Bone marrow (tissue), 2 donors: ENCODE data around the gene OR14I1.
"Not testable (repeated sequence)": the region's sequence is repeated elsewhere in the genome, so short reads cannot be mapped to it uniquely, and the experiment has no call there.

Source experiments
- DNase-seq, 2 donors: peaks; one replicate each; lab custom pipeline; 2025; lab: John Stamatoyannopoulos, UW

OR14I1 gene

DNA sequence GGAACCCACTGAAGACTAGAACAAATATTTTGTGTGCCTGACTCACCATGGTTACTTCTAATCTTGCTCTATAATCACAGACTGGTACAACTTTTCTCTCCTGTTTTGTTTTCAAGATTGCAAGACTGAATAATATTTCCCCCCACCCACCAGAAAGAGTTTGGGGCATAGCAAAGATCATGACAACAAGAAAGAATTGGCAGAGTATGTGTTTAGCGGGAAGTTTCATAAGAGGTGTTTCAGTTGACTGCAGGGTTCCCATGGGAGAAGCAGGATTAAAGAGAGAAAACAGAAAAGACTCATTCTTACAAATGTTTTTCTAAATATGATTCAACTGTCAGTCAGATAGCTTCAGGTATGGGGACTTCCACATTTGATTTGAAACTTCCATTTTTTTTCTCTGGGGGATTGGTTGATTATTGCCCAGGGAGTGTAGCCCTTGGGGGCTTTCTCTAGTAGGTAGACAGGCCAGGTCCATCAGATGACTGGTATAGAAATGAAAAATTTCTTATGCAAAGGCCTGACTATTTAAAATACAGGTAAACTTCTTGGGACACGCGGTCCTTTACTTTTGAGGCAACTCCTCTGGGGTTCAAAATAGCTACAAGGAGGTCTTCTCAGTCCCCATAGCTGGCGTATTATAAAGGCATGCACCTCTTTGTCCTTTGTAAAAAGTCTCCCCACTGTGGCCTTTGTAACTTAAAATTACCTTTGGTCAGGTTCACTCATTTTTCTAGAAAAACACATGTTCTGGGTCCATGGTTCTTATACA lies 13.9 kb downstream of the OR14I1 start:
- DNase-seq: no peak

DNA sequence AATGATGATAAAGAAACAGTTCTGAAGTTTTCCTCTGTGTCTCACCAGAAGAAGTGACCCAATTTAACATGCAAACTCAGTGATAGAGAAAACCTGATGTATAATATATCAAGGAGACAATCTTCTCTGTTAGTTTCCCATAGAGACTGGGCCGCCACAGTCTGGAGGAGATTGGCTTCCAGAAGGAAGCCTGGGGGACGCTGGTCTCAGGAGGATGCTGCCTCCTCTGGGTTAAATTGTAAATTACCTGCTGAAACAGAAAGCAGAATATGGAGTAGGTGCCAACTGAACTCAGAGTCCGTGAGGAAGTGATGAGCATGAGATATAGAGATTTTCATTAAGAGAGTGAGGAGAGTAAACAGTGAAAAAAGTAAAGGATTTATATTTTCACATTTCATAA lies 15.8 kb downstream of the OR14I1 start:
- DNase-seq: no peak

GRCh38 chr1:248681651-248682050 lies 20.9 kb downstream of the OR14I1 start:
- no peak for DNase-seq

GRCh38 chr1:248670003-248670402 lies 32.6 kb downstream of the OR14I1 start:
- DNase-seq: no peak

DNA sequence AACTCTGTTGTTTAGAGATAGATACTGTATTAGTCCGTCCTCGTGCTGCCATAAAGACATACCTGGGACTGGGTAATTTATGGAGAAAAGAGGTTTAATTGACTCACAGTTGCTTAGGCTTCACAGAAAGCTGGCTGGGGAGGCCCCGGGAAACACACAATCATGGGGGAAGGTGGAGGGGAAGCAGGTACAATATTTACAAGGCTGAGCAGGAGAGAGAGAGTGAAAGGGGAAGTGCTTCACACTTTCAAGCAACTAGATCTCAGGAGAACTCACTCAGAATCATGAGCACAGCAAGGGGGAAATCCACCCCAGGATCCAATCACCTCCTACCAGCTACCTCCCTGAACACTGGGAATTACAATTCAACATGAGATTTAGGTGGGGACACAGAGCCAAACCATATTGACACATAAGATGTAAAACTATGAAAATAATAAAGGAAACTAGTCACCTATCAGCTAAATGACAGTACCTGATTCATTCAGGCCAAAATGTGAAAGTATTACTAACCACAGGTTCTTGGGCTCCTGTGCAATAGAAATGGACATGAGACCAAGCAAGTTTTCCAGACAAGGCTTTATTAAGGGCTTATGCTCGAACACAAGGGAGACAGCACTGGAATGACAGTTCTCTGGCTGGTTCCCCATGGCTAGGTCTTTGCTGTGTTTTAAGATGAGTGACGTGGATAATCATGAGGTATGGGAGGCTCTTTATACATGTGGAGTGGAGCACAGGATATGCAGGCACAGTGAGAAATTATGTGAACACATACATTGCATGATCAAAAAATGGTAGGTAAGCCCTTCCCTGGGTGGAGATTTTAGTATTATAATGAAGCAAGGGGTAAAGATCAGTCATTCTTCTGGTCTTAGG lies 38.9 kb downstream of the OR14I1 start:
- DNase-seq: not testable (repeated sequence)

- DNase-seq: not testable (repeated sequence)
Measured at GRCh38 chr1:248656797-248657196, 45.8 kb downstream of the OR14I1 start.

DNA sequence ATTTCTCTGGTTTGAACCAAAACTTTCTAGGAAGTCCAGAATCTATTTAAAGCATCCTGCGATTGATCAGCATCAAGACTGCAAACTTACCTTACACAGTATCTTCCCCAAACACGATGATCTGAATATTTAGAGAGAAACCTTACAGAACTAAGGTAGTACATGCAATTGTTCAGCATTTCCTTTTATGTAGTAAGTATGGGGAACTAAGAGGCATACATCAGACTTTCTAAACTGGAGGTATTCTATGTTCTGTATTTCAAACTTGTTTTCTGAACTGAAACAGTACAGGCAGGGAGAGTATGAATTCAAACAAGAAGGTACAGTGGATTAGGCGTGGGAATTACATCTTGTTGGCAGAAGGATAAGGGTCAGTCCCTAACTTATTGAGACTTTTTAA lies 47.2 kb downstream of the OR14I1 start, which contains the start of gene OR2T27:
Gene OR2T27 (minus strand): TSS at position 175 of the 400 bp plus-strand sequence. CDS start 4,644 bp downstream, outside the sequence.
- DNase-seq: not testable (repeated sequence)
